IPS DF 4.7 (cell line): ENCODE data around the gene SSH2.

ENCODE experiments used
- DNase-seq: peaks from one replicate; pipeline ENCODE4 v3.0.0-alpha.2; 2013; ENCODE audit warnings: low spot score; ENCODE audit errors: extremely low read depth

The SSH2 gene

GRCh38 chr17:29577001-29577370 is 353.0 kb downstream of the SSH2 start:
- DNase-seq, result no peak

GRCh38 chr17:29576214-29577000 is 353.6 kb downstream of the SSH2 start:
- DNase-seq, result no peak
